Right atrium auricular region (tissue), 2 donors: ENCODE results near the gene TXNL4A. TPM values are rescaled to one million over a fixed set of nuclear protein-coding genes. Genes with fewer than 3 reads are reported as not detected.

Experiments used
- DNase-seq: peaks from one replicate; pipeline ENCODE4 v3.0.0-alpha.2; 2019; ENCODE audit warnings: low spot score
- H3K27ac ChIP-seq, 2 donors: fragments of 200-600 bp; sonication (generic); 1 replicate in 1 of 2; 2 replicates in 1 of 2; pipeline ENCODE4 v1.5.1; 2016 to 2019
- H3K27me3 ChIP-seq, 2 donors: fragments of 200-600 bp; sonication (generic); one replicate each; pipeline versions ENCODE4 v1.5.1 to v1.6.0; 2017 to 2019
- H3K36me3 ChIP-seq: fragments of 200-600 bp; sonication (generic); one replicate; pipeline ENCODE4 v1.5.1; 2016
- H3K4me1 ChIP-seq, 2 donors: fragments of 200-600 bp; sonication (generic); one replicate each; pipeline versions ENCODE4 v1.5.1 to v1.6.0; 2017 to 2019
- H3K4me3 ChIP-seq, 2 donors: fragments of 200-600 bp; sonication (generic); 1 replicate in 1 of 2; 2 replicates in 1 of 2; pipeline ENCODE4 v1.5.1; 2017 to 2019; ENCODE audit warnings: mild to moderate bottlenecking in 1 of 2, moderate library complexity in 1 of 2
- H3K9me3 ChIP-seq, 2 donors: fragments of 200-600 bp; sonication (generic); one replicate each; pipeline ENCODE4 v1.5.1; 2019
- CTCF ChIP-seq, 2 donors: fragments of 200-600 bp; sonication (generic); IDR thresholded peaks; one replicate each; pipeline ENCODE4 v1.5.1; 2019; ENCODE audit warnings: antibody characterized with exemption in 2 of 2
- total RNA-seq, 2 donors: library from RNA; depleted of rRNA; stranded (reverse); fragments of >200 nt; gene quantifications; one replicate each; pipeline ENCODE4 v1.1.0, GENCODE V29; 2016

The TXNL4A gene
- total RNA-seq, 2 donors from 2014 or later: 20.8 to 37.5 TPM

- TF ChIP-seq CTCF (IDR thresholded peaks at IDR 0.05): no peak
- Histone ChIP-seq H3K27ac (no peak overlapping the region), H3K27me3 (no peaks in the 10 kb centered on the region), H3K4me1 (peaks cover 0 to 12% of the 10 kb centered on the region in 2 donors), H3K9me3 (no peaks in the 10 kb centered on the region), H3K36me3 (peaks cover 3% of the 10 kb centered on the region), H3K4me3 (no peak overlapping the region)
- DNase-seq: no peak
These were observed 7.8 kb downstream of the TXNL4A start for GRCh38 chr18:79980585-79980984.

- H3K27ac ChIP-seq: no peak overlapping the region
- H3K9me3 ChIP-seq: no peaks in the 10 kb centered on the region
- DNase-seq: no peak
- H3K36me3 ChIP-seq: peaks cover 8% of the 10 kb centered on the region
- H3K4me1 ChIP-seq: peaks cover 0 to 12% of the 10 kb centered on the region in 2 donors
- no peaks in the 10 kb centered on the region for H3K27me3 ChIP-seq
- TF ChIP-seq CTCF (IDR thresholded peaks at IDR 0.05): no peak
- no peak overlapping the region for H3K4me3 ChIP-seq
These were observed 8.5 kb downstream of the TXNL4A start for GRCh38 chr18:79979843-79980242.

GRCh38 chr18:79975985-79976680 lies 12.2 kb downstream of the TXNL4A start:
- H3K36me3 ChIP-seq: peaks cover 32% of the 10 kb centered on the region
- no peaks in the 10 kb centered on the region for H3K9me3 ChIP-seq
- TF ChIP-seq CTCF (IDR thresholded peaks at IDR 0.05): no peak
- no peaks in the 10 kb centered on the region for H3K4me1 ChIP-seq
- no peak overlapping the region for H3K27ac ChIP-seq
- no peaks in the 10 kb centered on the region for H3K27me3 ChIP-seq
- DNase-seq: no peak
- H3K4me3 ChIP-seq: no peak overlapping the region

GRCh38 chr18:79975043-79975442 lies 13.3 kb downstream of the TXNL4A start:
- Histone ChIP-seq H3K27ac (no peak overlapping the region), H3K4me3 (no peak overlapping the region), H3K4me1 (no peaks in the 10 kb centered on the region), H3K27me3 (no peaks in the 10 kb centered on the region), H3K36me3 (peaks cover 33% of the 10 kb centered on the region), H3K9me3 (no peaks in the 10 kb centered on the region)
- no peak for DNase-seq
- no peak for TF ChIP-seq CTCF (IDR thresholded peaks at IDR 0.05)

- H3K36me3 ChIP-seq: peaks cover 33% of the 10 kb centered on the region
- no peak for DNase-seq
- H3K27ac ChIP-seq: no peak overlapping the region
- H3K4me1 ChIP-seq: no peaks in the 10 kb centered on the region
- H3K9me3 ChIP-seq: no peaks in the 10 kb centered on the region
- TF ChIP-seq CTCF (IDR thresholded peaks at IDR 0.05): no peak
- H3K27me3 ChIP-seq: no peaks in the 10 kb centered on the region
- H3K4me3 ChIP-seq: no peak overlapping the region
These were observed 14.2 kb downstream of the TXNL4A start for GRCh38 chr18:79974025-79974654.
